Globus pallidus (tissue), 1 donor: ENCODE results near the gene TEF.
"Not testable (repeated sequence)": the region's sequence is repeated elsewhere in the genome, so short reads cannot be mapped to it uniquely, and the experiment has no call there.

Experiments
- DNase-seq: peaks from one replicate; pipeline ENCODE4 v3.0.0-alpha.2; 2015; ENCODE audit warnings: low spot score

TEF gene

GRCh38 chr22:41382098-41382578, 396 bp downstream of the TEF start:
- DNase-seq: peak; percentile 81

GRCh38 chr22:41382610-41383009, 868 bp downstream of the TEF start:
- DNase-seq: no peak

DNA sequence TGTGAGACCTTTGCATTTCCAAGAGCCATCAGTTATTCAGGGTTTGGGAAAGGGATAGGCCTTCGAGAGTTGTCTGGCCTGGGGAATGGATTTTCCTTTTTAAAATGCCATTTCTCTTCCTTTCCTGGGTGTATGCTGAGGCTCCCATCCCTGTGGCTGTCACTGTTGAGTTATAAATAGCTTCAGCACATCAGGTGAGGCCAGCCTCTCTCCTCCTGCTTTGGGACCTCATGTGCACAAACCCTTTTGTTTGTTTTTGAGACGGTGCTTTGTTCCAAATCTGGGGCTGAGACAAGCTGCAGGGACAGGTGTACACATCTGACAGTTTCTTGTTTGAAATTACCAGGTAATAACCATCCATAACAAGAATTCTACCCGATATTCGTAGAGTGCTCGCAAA, 1.3 kb downstream of the TEF start:
- no peak for DNase-seq

DNA sequence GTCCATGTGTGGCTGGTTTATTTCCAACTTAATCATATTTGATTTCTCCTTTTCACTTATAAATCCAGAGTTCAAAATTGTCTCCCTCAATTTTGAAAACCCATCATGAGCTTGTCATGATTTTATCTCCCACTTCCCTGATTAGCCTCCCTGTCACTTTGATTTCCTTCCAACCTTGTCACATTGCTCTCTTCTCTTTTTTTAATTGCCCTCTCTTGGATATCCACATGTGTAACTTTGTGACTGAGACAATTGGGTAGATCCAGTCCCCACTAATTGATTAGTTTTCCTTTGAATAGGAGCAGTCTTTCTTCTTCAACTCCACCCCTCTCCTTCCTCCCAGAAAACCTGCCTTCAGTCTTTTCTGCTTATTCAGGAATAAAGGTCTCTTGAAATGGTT, 2.4 kb downstream of the TEF start:
- no peak for DNase-seq

GRCh38 chr22:41387341-41387740, 5.6 kb downstream of the TEF start:
- DNase-seq: no peak

DNA sequence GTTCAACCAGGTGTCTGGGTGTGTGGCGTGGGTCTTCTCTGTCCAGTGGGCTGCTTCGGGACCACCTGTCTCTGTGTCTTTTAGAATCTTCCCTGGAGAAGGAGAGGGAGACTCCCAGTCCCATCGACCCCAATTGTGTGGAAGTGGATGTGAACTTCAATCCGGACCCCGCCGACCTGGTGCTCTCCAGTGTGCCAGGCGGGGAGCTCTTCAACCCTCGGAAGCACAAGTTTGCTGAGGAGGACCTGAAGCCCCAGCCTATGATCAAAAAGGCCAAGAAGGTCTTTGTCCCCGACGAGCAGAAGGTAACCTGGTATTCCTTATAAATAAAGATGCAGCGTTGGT, 12.2 kb downstream of the TEF start:
- DNase-seq: no peak

DNA sequence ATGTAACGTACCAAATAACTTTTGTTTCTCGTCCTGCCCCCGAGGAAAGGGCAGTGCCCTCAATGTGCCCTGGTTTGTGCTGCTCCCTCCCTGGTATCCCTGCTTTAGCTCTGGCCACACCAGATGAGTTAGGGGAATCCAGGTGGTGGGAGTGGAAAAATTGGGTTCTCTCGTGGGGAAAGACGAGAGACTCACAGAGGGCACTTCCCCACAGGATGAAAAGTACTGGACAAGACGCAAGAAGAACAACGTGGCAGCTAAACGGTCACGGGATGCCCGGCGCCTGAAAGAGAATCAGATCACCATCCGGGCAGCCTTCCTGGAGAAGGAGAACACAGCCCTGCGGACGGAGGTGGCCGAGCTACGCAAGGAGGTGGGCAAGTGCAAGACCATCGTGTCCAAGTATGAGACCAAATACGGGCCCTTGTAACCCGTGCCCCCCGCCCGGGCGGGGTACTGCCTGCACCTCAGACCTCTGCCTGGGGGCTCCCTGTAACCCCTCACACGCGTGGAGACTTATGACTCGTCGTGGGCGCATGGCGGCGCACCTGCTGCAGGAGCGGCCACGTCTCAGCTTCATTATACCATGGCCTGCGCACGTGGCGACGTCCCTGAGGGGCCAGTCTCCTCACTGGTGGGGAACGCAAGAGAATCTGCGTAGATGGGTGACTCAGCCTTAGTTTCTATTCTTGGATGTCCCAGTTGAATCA, 13.9 kb downstream of the TEF start:
- DNase-seq: no peak

DNA sequence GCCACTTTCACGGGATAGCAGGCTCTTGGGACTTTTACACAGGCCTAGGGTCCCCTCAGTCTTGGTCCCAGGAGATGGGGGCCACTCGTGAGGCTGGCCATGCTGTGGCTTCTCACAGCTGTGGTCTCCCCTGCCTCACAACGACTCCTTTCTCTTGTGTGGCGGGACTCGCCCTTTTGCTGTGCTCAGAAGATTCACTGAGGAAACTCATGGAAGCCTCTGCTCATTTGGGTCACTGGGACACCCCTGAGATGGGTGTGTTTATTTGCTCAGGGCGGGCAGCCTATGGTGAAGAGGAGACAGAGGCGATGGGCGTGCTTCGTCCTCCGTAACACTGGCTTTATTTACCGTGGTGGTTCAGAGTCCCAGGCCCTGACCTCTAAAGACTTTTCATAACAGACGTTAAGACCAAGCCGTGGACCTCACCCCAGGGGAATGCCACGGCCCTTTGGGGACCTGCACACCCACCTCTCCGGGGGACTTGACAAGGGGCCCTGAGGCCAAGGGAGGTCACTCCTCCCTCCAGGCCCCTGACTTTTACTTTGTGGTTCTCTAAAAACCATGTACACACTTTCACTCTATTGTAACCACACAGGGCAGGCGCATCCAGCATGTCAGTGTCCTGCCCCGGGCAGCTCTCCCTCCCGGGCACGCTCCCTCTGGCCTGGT, 15.5 kb downstream of the TEF start:
- DNase-seq: no peak

GRCh38 chr22:41398921-41399320, 17.2 kb downstream of the TEF start:
- DNase-seq: no peak

DNA sequence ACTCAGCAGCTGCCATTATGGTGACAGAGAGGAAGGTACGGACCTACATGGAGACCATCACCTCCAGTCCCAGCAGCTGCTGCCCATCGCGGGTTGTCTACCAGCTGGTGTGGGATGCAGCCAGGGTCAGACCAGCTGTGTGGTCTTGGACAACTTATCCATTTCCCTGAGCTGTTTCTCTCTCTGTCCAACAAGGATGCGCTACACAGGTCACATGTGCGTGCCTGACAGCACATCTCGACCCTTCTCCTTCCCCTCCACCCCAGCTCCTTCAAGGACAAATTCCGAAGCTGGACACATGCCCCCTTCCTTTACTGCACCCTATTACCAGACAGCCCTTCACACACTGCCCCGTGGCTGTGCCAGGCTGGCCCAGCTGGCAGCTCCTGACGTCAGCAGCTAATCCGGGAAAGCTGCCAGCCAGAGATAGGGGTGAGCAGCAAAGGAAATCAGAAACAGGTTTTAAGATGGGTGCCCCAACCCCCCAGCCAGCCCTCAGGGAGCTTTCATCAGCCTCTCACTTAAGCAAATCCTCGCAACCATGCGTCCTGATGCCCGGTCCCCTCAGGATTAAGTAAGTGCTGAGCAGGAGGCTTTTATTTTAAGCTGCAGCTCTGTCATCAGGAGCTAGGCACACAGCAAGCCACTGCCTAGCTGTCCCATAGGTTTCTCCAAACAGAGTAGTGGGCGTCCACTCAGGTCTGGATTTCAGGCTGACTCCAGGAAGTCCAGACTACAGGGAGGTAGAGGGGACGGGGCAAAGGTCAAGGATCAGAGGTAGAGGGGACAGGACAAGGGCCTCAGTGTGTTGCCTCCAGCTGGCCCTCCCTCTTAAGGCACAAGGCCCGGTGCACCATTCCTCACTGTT, 20.3 kb downstream of the TEF start:
- peak; percentile 96 for DNase-seq

- DNase-seq: not testable (repeated sequence)
Measured at GRCh38 chr22:41402851-41403250, 21.1 kb downstream of the TEF start.

GRCh38 chr22:41403532-41404318, 22.0 kb downstream of the TEF start:
- DNase-seq: peak; percentile 99

DNA sequence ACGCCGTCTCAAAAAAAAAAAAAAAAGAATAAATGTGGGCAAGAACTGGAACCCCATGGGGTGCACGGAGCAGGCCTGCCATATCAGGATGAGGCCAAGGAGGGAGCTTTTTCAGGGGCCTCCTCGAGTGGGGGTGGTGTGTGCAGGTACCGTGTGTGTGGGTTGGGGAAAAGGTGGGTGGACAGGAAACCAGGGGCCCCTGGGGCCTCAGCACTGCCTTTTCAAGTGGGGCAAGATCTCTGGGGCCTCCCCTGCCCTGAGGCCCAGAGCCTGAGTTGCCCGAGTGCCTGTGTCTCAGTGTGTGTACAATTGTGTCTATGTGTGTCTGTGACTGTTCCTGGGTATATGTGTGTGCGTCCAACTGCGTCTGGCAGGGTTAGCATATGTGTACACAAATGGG, 23.8 kb downstream of the TEF start:
- no peak for DNase-seq

GRCh38 chr22:41406410-41406809, 24.7 kb downstream of the TEF start:
- DNase-seq: no peak

GRCh38 chr22:41407433-41407832, 25.7 kb downstream of the TEF start:
- DNase-seq: no peak

- no peak for DNase-seq
Measured at GRCh38 chr22:41408665-41409064, 26.9 kb downstream of the TEF start.

GRCh38 chr22:41410311-41410751, 28.6 kb downstream of the TEF start:
- no peak for DNase-seq

GRCh38 chr22:41411021-41411851, 29.5 kb downstream of the TEF start:
- DNase-seq: no peak

GRCh38 chr22:41415554-41415953, 33.8 kb downstream of the TEF start:
- no peak for DNase-seq

- DNase-seq: peak; percentile 99
Measured at GRCh38 chr22:41417622-41418390, 36.1 kb downstream of the TEF start.
